Stimulated activated CD4-positive, alpha-beta T cell treated with anti-CD3 and anti-CD28 coated beads, Interleukin-4, amount 100 ng/mL, for 1 hour (primary cell): ENCODE measurements around the gene MRPL20.

ENCODE experiments used
- DNase-seq: peaks from one replicate; pipeline ENCODE4 v3.0.0-alpha.2; 2020

MRPL20 gene

GRCh38 chr1:1359664-1360468 lies 47.2 kb downstream of the MRPL20 start:
- no peak for DNase-seq

- DNase-seq = no peak
These were observed 47.8 kb downstream of the MRPL20 start for GRCh38 chr1:1359308-1359663.

DNA sequence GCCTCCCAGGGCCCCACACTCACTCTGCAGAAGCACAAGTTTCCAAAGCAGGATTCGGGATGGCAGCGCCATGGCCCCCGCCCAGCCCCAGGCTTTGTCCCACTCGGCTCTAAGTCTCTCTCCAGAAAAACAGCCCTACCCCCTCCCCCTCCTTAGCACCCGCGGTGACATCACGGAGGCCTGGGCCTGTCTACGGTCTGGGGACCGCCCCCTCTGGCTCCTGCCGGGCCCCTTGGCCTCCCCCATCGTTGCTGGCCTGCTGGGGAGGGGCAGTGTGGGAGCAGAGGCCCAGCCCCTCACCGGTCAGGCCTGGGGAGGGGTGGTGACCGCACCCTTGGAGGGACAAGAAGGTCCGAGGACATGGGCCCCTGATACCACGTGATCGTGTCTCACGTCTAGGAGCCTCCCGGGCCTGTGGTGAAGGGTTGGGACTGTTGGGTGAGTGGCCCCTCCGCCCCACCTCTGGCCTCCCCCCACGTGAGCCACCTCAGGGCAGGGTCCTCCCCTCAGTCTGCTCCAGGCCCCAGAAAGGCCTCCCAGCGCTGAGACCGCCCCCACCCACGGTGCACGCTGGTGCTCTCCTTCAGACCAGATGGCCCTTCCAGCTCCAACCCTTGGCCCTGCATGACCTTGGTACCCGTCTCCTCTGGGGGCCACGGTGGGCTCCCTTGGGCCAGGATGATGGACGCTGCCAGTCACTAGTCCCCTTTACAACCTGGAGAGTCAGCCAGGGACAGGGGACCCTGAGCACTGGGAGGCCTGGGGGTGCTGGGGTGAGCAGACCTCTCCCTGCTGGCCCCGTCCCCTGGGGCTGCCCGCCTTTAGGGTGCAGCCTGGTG lies 48.4 kb downstream of the MRPL20 start, which contains the start of gene MXRA8:
Gene MXRA8, minus strand, starts transcription at position 123 of the 839 bp plus-strand sequence. Its CDS starts 51 bp downstream, at position 72.
- peak; percentile 1 for DNase-seq

DNA sequence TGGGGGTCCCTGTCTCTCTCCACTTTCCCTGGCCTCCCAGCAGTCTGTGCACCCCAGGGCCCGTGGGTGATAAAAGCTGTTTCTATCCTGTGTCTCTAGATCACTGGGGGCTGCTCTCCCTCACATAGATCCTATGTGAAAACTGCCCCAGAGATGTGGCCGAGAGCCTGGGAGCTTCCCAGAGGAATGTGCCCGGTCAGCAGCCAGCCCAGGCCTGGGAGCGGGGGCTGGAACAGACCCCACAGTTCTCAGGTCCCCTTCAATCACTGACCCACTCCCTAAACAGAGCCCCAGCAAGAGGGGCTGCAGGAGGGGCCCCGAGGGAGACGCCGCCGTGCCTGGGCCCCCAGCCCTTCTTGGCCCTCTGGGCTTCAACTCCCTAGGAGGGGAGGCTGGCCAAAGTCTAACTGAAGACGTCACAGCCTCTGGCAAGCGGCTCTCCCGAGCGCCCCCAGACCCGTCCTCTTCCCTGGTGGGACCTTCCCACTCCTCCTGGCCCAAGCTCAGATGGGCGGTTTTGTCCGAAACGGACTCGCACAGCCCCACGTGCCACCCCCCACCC lies 49.1 kb downstream of the MRPL20 start:
- DNase-seq = no peak

DNA sequence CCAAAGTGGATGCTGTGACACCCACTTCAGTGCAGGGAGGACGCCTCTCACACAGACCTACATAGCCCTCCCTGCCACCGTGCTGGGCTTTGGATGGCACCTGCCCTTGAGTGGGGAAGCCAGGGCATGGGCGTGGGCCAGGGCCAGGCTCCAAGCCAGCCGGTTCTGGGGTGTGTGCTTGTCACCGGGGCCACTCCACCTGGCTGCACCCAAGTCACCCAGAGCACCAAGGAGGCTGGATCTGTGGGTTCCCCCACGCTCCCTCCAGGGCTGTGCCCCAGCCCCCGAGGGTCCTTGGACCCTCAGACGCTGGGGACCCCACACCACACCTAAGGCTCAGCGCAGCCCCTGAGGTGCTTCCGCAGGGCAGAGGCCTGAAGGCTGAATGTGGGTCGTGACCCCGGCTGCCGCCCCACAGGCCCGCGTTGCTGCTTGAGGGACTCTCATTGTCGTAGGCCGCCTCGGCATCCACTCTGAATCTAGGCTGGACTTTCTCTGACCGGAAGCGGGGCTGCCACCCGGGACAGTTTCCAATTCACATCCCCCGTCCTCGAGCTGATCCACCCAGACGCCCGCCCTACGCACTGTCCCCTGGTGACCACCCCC lies 50.2 kb downstream of the MRPL20 start:
- DNase-seq = no peak

GRCh38 chr1:1356166-1356795 lies 50.8 kb downstream of the MRPL20 start:
- DNase-seq = no peak

GRCh38 chr1:1355416-1355815 lies 51.7 kb downstream of the MRPL20 start:
- DNase-seq = no peak

GRCh38 chr1:1354271-1355247 lies 52.5 kb downstream of the MRPL20 start:
- DNase-seq = no peak

GRCh38 chr1:1353389-1354151 lies 53.5 kb downstream of the MRPL20 start:
- no peak for DNase-seq

GRCh38 chr1:1352786-1353388 lies 54.2 kb downstream of the MRPL20 start:
- no peak for DNase-seq
